IgD-negative memory B cell (primary cell): ENCODE measurements around the gene FDCSP. TPM values are rescaled to one million over a fixed set of nuclear protein-coding genes. Genes with fewer than 3 reads are reported as not detected.
"Not testable (repeated sequence)": the region's sequence is repeated elsewhere in the genome, so short reads cannot be mapped to it uniquely, and the experiment has no call there.

Source experiments
- H3K27ac Mint-ChIP-seq, 3 donors: one replicate each; pipeline ENCODE4 v1.8.0; 2020 to 2022; ENCODE audit warnings: mild to moderate bottlenecking in 3 of 3, mixed read lengths in 3 of 3, moderate library complexity in 1 of 3
- H3K27me3 Mint-ChIP-seq: one replicate; pipeline ENCODE4 v1.8.0; 2021; ENCODE audit warnings: mixed read lengths
- H3K36me3 Mint-ChIP-seq: one replicate; pipeline ENCODE4 v1.8.0; 2020; ENCODE audit warnings: mild to moderate bottlenecking, mixed read lengths
- H3K4me1 Mint-ChIP-seq, 3 donors: one replicate each; pipeline ENCODE4 v1.8.0; 2020 to 2022; ENCODE audit warnings: mixed read lengths in 3 of 3, mild to moderate bottlenecking in 1 of 3
- H3K4me3 Mint-ChIP-seq, 4 donors: one replicate each; pipeline ENCODE4 v1.8.0; 2020 to 2022; ENCODE audit warnings: mild to moderate bottlenecking in 4 of 4, mixed read lengths in 4 of 4, moderate library complexity in 3 of 4
- H3K9me3 Mint-ChIP-seq, 3 donors: one replicate each; pipeline ENCODE4 v1.8.0; 2020 to 2021; ENCODE audit warnings: mixed read lengths in 3 of 3, mild to moderate bottlenecking in 1 of 3
- polyA plus RNA-seq: library from polyadenylated mRNA; unstranded; fragments of 300-500 nt; fragmentation: Illumina TruSeq; gene quantifications from one replicate; pipeline ENCODE4 v1.2.3, GENCODE V29; 2021

Gene FDCSP
- polyA plus RNA-seq, 1 donor from 2014 or later = not detected

GRCh38 chr4:70212752-70213151 is 13.2 kb upstream of the FDCSP start:
- H3K4me1 Mint-ChIP-seq, H3K27me3 Mint-ChIP-seq, H3K4me3 Mint-ChIP-seq, H3K36me3 Mint-ChIP-seq, H3K27ac Mint-ChIP-seq, H3K9me3 Mint-ChIP-seq: not testable (repeated sequence)

- not testable (repeated sequence) for H3K27me3 Mint-ChIP-seq, H3K4me3 Mint-ChIP-seq, H3K9me3 Mint-ChIP-seq, H3K36me3 Mint-ChIP-seq, H3K27ac Mint-ChIP-seq, H3K4me1 Mint-ChIP-seq
These were observed 9.8 kb upstream of the FDCSP start for GRCh38 chr4:70216109-70216508.

- H3K36me3 Mint-ChIP-seq, H3K27ac Mint-ChIP-seq, H3K4me1 Mint-ChIP-seq, H3K27me3 Mint-ChIP-seq, H3K4me3 Mint-ChIP-seq, H3K9me3 Mint-ChIP-seq: not testable (repeated sequence)
These were observed 9.4 kb upstream of the FDCSP start for GRCh38 chr4:70216550-70216949.

GRCh38 chr4:70221389-70221788 is 4.5 kb upstream of the FDCSP start:
- not testable (repeated sequence) for H3K27ac Mint-ChIP-seq, H3K36me3 Mint-ChIP-seq, H3K4me1 Mint-ChIP-seq, H3K4me3 Mint-ChIP-seq, H3K9me3 Mint-ChIP-seq, H3K27me3 Mint-ChIP-seq

GRCh38 chr4:70221818-70222217 is 4.1 kb upstream of the FDCSP start:
- not testable (repeated sequence) for H3K4me3 Mint-ChIP-seq, H3K36me3 Mint-ChIP-seq, H3K4me1 Mint-ChIP-seq, H3K9me3 Mint-ChIP-seq, H3K27me3 Mint-ChIP-seq, H3K27ac Mint-ChIP-seq

- Mint-ChIP-seq H3K9me3 (no peaks in the 10 kb centered on the region), H3K36me3 (no peaks in the 10 kb centered on the region), H3K4me1 (no peaks in the 10 kb centered on the region), H3K27me3 (no peaks in the 10 kb centered on the region), H3K27ac (no peak overlapping the region), H3K4me3 (no peak overlapping the region)
These were observed 10.2 kb downstream of the FDCSP start for GRCh38 chr4:70236125-70236524.

GRCh38 chr4:70239131-70239883 is 13.4 kb downstream of the FDCSP start:
- no peaks in the 10 kb centered on the region for H3K27me3 Mint-ChIP-seq
- no peaks in the 10 kb centered on the region for H3K36me3 Mint-ChIP-seq
- H3K9me3 Mint-ChIP-seq = no peaks in the 10 kb centered on the region
- H3K4me1 Mint-ChIP-seq = no peaks in the 10 kb centered on the region
- no peak overlapping the region for H3K27ac Mint-ChIP-seq
- H3K4me3 Mint-ChIP-seq = no peak overlapping the region

- Mint-ChIP-seq H3K4me3 (no peak overlapping the region), H3K9me3 (no peaks in the 10 kb centered on the region), H3K27me3 (no peaks in the 10 kb centered on the region), H3K4me1 (no peaks in the 10 kb centered on the region), H3K27ac (no peak overlapping the region), H3K36me3 (no peaks in the 10 kb centered on the region)
These were observed 14.1 kb downstream of the FDCSP start for GRCh38 chr4:70239884-70240591.

GRCh38 chr4:70242297-70242696 is 16.4 kb downstream of the FDCSP start, which contains the start of gene CSN3:
Gene CSN3, plus strand, starts transcription at chr4:70242597. Its CDS starts 2,223 bp downstream, at chr4:70244820.
- H3K36me3 Mint-ChIP-seq, H3K4me3 Mint-ChIP-seq, H3K27ac Mint-ChIP-seq, H3K9me3 Mint-ChIP-seq, H3K27me3 Mint-ChIP-seq, H3K4me1 Mint-ChIP-seq: not testable (repeated sequence)

GRCh38 chr4:70243091-70243490 is 17.2 kb downstream of the FDCSP start:
- Mint-ChIP-seq H3K4me1 (no peaks in the 10 kb centered on the region), H3K36me3 (no peaks in the 10 kb centered on the region), H3K4me3 (no peak overlapping the region), H3K9me3 (no peaks in the 10 kb centered on the region), H3K27me3 (no peaks in the 10 kb centered on the region), H3K27ac (no peak overlapping the region)

GRCh38 chr4:70251250-70251944 is 25.5 kb downstream of the FDCSP start:
- Mint-ChIP-seq H3K27ac (no peak overlapping the region), H3K9me3 (no peaks in the 10 kb centered on the region), H3K27me3 (no peaks in the 10 kb centered on the region), H3K36me3 (no peaks in the 10 kb centered on the region), H3K4me1 (no peaks in the 10 kb centered on the region), H3K4me3 (no peak overlapping the region)

GRCh38 chr4:70251945-70252277 is 26.0 kb downstream of the FDCSP start:
- no peak overlapping the region for H3K27ac Mint-ChIP-seq
- H3K4me3 Mint-ChIP-seq = no peak overlapping the region
- H3K9me3 Mint-ChIP-seq = no peaks in the 10 kb centered on the region
- no peaks in the 10 kb centered on the region for H3K4me1 Mint-ChIP-seq
- H3K27me3 Mint-ChIP-seq = no peaks in the 10 kb centered on the region
- no peaks in the 10 kb centered on the region for H3K36me3 Mint-ChIP-seq

GRCh38 chr4:70269674-70270073 is 43.8 kb downstream of the FDCSP start:
- Mint-ChIP-seq H3K27ac (no peak overlapping the region), H3K4me3 (no peak overlapping the region), H3K27me3 (no peaks in the 10 kb centered on the region), H3K4me1 (no peaks in the 10 kb centered on the region), H3K9me3 (no peaks in the 10 kb centered on the region), H3K36me3 (no peaks in the 10 kb centered on the region)

- H3K9me3 Mint-ChIP-seq = peaks cover 0 to 4% (median 0%) of the 10 kb centered on the region in 3 donors
- H3K4me3 Mint-ChIP-seq = no peak overlapping the region
- no peak overlapping the region for H3K27ac Mint-ChIP-seq
- peaks cover 2% of the 10 kb centered on the region for H3K36me3 Mint-ChIP-seq
- H3K27me3 Mint-ChIP-seq = peaks cover 2% of the 10 kb centered on the region
- H3K4me1 Mint-ChIP-seq = no peaks in the 10 kb centered on the region
These were observed 51.2 kb downstream of the FDCSP start for GRCh38 chr4:70277121-70277520.

GRCh38 chr4:70280567-70280966 is 54.6 kb downstream of the FDCSP start:
- H3K27ac Mint-ChIP-seq = no peak overlapping the region
- H3K4me1 Mint-ChIP-seq = no peaks in the 10 kb centered on the region
- H3K36me3 Mint-ChIP-seq = no peaks in the 10 kb centered on the region
- no peak overlapping the region for H3K4me3 Mint-ChIP-seq
- H3K27me3 Mint-ChIP-seq = peaks cover 2% of the 10 kb centered on the region
- H3K9me3 Mint-ChIP-seq = peaks cover 0 to 9% (median 1%) of the 10 kb centered on the region in 3 donors
